Colon (tissue), 2 donors: ENCODE data around the gene LPGAT1.
"Not testable (repeated sequence)": the region's sequence is repeated elsewhere in the genome, so short reads cannot be mapped to it uniquely, and the experiment has no call there.

Experiments used
- FAIRE-seq: peaks from 2 replicates; lab custom pipeline; 2012; peaks lifted over from hg19 to GRCh38; lab: Jason Lieb, UNC
- donor health status: control.
- donor health status: control.

Gene LPGAT1

DNA sequence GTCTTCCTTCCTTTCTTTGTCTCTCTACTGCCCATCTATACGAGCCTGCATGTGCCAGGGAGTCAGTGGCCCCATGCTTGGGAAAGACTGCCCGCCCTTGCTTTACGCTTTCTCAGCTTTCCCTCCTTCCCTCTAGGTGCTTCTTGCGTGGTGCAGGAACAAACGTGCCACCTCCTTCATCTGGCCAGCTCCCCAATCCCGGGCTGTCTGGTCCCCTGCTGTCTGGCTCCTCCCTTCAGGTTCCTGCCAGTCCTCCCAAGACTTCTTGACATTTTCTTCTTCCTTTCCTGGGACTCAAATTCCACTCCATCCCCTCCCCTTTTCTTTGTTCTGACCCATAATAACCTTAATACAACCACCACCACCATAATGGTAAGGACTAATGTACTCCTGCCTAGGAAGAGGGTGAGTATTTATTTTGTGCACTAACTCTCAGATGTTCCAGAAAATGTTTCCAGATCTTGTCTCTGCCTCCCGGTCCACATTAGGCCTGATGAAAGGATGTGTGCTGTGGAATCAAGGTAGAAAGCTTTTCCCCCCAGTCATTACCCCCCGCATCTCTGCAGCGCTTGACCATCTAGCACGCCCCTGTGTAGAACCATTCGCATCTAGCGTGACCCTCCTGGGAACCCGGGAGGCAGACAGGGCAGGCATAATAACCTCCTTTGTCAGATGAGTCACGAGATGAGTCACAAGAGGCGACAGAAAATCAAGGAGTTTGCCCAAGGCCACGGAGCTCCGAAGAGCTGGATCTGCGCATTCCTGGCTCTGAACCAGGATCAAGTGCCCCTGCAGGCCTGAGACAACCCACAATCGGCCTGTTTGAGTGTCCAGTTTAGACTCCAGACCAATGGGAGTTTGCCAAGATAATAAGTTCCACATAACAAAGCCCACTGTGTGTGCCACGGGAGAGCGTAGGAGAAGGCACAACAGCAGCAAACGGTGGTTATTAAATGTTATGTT lies 95.1 kb downstream of the LPGAT1 start:
- no peak for FAIRE-seq

DNA sequence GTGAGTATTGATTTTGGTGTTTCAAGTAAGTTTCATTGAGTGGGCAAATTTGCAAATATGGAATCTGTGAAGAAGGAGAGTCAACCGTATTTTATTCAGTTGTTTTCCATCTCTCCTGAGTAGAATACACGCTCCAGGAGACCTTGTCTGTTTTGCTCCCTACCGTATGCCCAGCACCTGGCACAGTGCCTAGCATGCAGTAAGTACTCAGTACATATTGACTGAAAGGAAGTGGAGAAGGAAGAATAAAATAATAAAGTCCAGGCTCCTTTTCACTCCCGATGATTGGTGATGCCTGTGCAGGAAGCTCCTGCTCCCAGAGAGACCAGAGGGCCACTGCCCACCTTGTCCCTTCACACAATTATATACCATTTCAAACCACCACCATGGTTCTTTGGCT lies 95.8 kb downstream of the LPGAT1 start:
- no peak for FAIRE-seq

- no peak for FAIRE-seq
Observed at GRCh38 chr1:211734359-211734758, 96.2 kb downstream of the LPGAT1 start.

DNA sequence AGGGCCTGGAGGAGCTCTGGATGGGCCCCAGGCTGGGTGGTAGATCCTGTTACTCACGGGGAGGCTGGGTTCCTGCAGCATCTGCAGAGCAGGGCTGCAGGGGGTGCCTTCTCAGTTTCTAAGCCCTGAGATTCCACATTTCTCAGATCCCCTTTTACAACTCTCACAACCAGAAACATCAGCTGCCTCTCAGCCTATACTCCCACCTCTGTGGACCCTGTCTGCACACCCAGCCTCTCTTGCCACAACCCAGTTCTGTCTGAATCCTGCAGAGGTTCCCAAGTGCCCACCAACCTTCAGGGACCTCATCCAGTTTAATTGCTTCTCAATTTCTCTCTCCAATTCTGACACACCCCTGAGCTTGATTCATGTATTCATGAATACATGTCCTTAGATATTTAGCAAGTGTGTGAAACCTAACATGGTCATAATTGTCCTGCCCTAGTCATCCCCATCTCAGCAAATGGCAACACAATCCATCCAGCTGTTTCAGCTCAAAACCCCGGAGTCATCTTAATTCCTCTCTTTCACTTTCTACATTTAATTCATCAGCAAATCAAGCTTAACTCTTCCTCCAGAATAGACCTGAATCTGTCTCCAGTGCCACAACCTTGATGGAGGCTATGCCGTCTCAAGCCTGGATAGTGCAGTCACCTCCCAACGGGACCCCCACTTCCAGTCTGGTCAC lies 98.1 kb downstream of the LPGAT1 start:
- no peak for FAIRE-seq

GRCh38 chr1:211731456-211732292 lies 98.9 kb downstream of the LPGAT1 start:
- FAIRE-seq, result no peak

GRCh38 chr1:211730347-211730746 lies 100.2 kb downstream of the LPGAT1 start:
- FAIRE-seq, result no peak

DNA sequence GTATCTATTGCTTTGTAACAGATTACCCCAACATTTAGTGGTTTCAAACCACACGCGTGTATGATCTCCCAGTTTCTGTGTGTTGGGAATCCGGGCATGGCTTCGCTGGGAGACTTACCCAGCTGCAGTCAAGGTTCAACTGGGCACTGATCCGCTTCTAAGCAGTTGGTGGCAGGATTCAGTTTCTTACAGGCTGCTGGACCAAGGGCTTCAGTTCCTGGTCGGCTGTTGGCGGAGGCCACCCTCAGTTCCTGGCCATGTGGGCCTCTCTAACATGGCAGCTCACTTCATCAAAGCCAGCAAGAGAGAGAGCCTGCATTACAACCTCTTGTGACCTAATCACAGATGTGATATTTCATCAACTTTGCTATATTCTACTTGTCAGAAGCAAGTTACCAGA lies 101.3 kb downstream of the LPGAT1 start:
- no peak for FAIRE-seq

DNA sequence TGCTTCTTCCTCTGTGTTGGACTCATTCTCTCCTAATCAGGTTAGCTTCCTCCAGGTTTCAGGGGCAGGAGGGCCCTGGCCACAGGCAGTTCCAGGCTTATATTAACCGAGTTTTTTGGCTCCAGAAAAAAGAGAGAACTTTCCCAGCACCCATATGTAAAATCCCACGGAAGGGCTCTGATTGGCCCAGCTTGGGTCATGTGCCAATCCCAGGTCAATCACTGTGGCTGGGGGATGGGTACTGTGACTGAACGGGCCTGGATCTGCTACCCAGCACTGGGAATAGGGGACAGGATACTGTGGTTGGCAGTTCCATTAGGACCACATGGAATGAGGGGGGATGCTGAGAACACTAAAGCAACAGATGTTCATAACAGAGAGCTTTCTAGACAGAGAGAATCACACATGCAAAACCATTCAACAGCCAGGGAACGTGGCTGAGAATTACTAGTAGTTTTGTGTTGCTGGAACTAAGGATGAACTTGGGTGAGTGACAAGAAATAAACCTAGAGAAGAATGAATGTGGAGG lies 104.0 kb downstream of the LPGAT1 start:
- no peak for FAIRE-seq

DNA sequence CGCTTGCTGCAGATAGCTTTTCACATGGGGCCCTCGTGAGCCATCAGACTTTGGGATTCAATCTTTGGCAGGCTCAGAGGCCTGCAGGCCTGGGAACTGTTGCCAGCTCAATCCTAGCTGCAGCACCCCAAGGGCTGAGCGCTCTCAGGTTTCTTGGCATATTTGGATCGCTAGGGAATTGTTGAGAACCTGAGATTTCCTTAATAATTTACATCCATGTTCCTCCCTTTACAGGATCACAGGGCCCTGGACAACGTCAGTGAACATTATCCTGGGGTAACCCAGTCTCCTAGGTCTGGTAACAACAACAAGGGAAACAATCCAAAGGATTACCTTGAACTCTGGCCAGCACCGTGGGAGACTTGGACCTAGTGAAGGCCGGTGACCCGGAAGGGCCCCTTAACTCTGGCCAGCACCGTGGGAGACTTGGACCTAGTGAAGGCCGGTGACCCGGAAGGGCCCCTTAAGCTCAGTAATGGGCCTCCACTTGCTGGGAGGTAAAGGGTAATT lies 105.8 kb downstream of the LPGAT1 start:
- no peak for FAIRE-seq

GRCh38 chr1:211723273-211723672 lies 107.3 kb downstream of the LPGAT1 start:
- FAIRE-seq, result no peak

DNA sequence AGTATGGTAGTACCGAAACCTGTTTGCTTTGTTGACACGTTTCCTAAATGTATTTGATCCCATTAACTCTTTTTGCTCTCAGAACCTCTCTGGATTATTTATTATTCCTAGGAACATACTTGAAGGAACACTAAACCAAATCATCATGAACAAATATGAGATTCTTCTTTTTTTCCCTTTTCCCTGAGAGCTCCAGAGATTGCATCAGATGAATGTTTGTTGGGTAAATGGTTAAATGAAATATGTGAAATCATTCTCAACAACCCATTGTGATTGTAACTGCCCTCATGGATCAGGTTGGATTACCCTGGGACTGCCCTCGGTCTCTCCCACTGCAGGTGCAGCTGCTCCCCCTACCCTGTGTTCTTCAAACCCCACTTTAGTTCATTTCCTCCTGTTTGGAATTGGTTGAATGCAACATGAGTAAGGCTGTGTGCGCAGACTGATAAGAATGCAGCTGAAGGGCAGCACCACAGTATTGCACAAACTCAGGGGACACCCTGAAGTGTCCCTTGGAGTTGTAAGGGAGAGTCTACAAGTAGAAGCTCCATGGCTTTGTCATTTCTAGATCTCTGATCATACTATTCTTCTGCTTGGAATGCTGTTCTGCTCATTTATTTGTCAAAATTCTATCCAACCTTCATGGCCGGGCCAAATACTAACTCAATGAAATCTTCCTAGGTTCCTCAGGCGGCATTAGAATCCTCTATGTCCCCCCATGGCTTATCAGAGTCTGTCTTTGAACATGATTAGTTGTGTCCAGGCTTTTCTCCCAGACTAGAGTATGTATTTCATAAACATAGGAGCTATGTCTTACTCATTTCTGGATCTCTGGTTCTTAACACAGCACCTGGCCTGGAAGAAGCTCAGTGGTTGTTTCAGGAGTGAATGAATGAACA lies 108.0 kb downstream of the LPGAT1 start:
- FAIRE-seq, result no peak

GRCh38 chr1:211716555-211716954 lies 114.0 kb downstream of the LPGAT1 start:
- FAIRE-seq, result not testable (repeated sequence)

- no peak for FAIRE-seq
Observed at GRCh38 chr1:211715971-211716370, 114.6 kb downstream of the LPGAT1 start.

DNA sequence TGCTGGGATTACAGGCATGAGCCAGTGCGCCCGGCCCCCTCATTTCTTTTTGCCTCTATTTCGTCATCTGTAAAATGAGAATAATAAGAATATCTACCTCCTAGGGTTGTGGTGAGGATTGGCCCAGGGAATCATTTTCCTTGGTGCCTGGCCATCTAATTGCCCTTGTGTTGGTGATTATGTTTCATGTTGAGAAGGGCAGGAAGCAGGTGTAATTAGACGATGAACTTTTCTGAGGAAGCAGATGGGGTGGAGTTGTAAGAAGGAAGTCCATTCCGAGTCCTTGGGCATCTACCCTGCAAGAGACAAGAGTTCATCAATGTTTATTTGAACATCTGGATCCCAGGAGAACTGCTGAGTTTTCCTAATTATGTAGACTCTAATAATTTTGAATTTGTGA lies 116.4 kb downstream of the LPGAT1 start:
- FAIRE-seq, result no peak

GRCh38 chr1:211713231-211713630 lies 117.3 kb downstream of the LPGAT1 start:
- FAIRE-seq, result no peak

- no peak for FAIRE-seq
Observed at GRCh38 chr1:211711315-211711705, 119.3 kb downstream of the LPGAT1 start.

DNA sequence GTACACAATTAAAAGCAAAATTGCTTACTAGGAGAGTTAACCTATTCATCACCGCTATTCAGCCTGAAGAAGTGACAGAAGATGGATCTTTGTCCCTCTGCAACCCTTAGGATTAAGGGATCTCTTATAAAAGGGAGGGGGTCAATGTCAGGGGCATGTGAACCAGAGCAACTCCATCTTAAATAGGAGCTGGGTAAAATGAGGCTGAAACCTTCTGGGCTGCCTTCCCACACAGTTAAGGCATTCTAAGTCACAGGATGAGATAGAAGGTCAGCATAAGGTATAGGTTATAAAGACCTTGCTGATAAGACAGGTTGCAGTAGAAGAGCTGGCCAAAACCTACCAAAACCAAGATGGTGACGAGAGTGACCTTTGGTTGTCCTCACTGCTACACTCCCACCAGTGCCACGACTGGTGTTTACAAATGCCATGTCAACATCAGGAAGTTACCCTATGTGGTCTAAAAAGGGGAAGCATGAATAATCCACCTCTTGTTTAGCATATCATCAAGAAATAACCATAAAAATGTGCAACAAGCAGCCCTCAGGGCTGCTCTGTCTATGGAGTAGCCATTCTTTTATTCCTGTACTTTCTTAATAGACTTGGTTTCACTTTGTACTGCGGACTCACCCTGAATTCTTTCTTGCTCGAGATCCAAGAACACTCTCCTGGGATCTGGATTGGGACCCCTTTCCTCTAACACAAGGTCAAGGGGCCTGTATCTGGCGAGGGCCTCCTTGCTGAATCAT lies 119.8 kb downstream of the LPGAT1 start:
- no peak for FAIRE-seq

GRCh38 chr1:211708926-211709325 lies 121.6 kb downstream of the LPGAT1 start:
- no peak for FAIRE-seq

- FAIRE-seq, result no peak
Observed at GRCh38 chr1:211708006-211708405, 122.6 kb downstream of the LPGAT1 start.

- no peak for FAIRE-seq
Observed at GRCh38 chr1:211705467-211706091, 125.0 kb downstream of the LPGAT1 start.
